Aorta (tissue), 5 donors: ENCODE results near the gene NPAS3. TPM values are rescaled to one million over a fixed set of nuclear protein-coding genes. Genes with fewer than 3 reads are reported as not detected.

ENCODE experiments used
- ATAC-seq: fragments of 200-7000 bp; cut with Tn5 transposase; one replicate; pipeline ENCODE4 v1.9.1; 2022; ENCODE audit warnings: moderate library complexity; ENCODE audit not compliant: low FRiP score
- DNase-seq, 2 donors: peaks; one replicate each; pipeline ENCODE4 v3.0.0-alpha.2; 2020
- H3K27ac ChIP-seq, 2 donors: one replicate each; pipeline ENCODE4 v1.5.1; 2013; ENCODE audit warnings: low read length in 2 of 2, mild to moderate bottlenecking in 2 of 2, moderate library complexity in 2 of 2, control low read depth in 1 of 2, inconsistent platforms in 1 of 2, low read depth in 1 of 2
- H3K27me3 ChIP-seq, 2 donors: one replicate each; pipeline ENCODE4 v1.6.1; 2013; ENCODE audit warnings: control low read depth in 1 of 2, low read length in 1 of 2, mild to moderate bottlenecking in 1 of 2, moderate library complexity in 1 of 2; ENCODE audit not compliant: insufficient read depth in 2 of 2, control insufficient read depth in 1 of 2
- H3K36me3 ChIP-seq, 2 donors: one replicate each; pipeline ENCODE4 v1.6.1; 2013; ENCODE audit warnings: control low read depth in 1 of 2, low read length in 1 of 2, mild to moderate bottlenecking in 1 of 2; ENCODE audit not compliant: insufficient read depth in 2 of 2, control insufficient read depth in 1 of 2
- H3K4me1 ChIP-seq, 2 donors: one replicate each; pipeline ENCODE4 v1.6.1; 2013; ENCODE audit warnings: low read length in 2 of 2, control low read depth in 1 of 2, mild to moderate bottlenecking in 1 of 2, moderate library complexity in 1 of 2; ENCODE audit not compliant: insufficient read depth in 2 of 2, control insufficient read depth in 1 of 2
- H3K4me3 ChIP-seq, 2 donors: one replicate each; pipeline ENCODE4 v1.5.1; 2013; ENCODE audit warnings: low read length in 2 of 2, control low read depth in 1 of 2, mild to moderate bottlenecking in 1 of 2
- H3K9me3 ChIP-seq: one replicate; pipeline ENCODE4 v1.6.1; 2013; ENCODE audit warnings: mild to moderate bottlenecking, low read length; ENCODE audit not compliant: control insufficient read depth
- WGBS, 2 donors: extraction: QIAGEN DNeasy Blood & Tissue Kit; methylation state at CpG; one replicate each; pipeline ENCODE4 v1.1.7; 2013; 5-methylcytosine and 5-hydroxymethylcytosine counted together
- intact Hi-C, 2 donors: fragments of 100-400 bp; cut with DNase I; formaldehyde crosslinking; loops; one replicate each; pipeline versions ENCODE4 v1.14.2 to v1.15.0; 2022
- polyA plus RNA-seq, 2 donors: library from polyadenylated mRNA; stranded (reverse); fragments of 200-250 nt; gene quantifications; one replicate each; pipeline ENCODE4 v1.2.3, GENCODE V29; 2013
- total RNA-seq, 2 donors: library from RNA; stranded (reverse); fragmentation: NEBNext Ultra II Directional; extraction: Animal tissue kit (Norgen Biotek cat#: 25700); gene quantifications; one replicate each; pipeline ENCODE4 v1.2.1, GENCODE V29; 2021
- donor health status: healthy with polysubstance abuse.
- donor health status: Bipolar disorder and iron deficiency.
- donor health status: DM: no; HTN: no; CAD: no.
- donor health status: DM: no; HTN: no; CAD: no.
- donor health status: DM: yes; HTN: yes; CAD: no.

The NPAS3 gene
- total and polyA plus RNA-seq, 4 donors, result 0.13 to 4.3 (median 0.50) TPM

- DNase-seq, result no peak
- WGBS, 2 donors, result 28 to 31% methylated on average over 7 of the region's 7 CpGs
- no peak for ATAC-seq
Observed at GRCh38 chr14:32986791-32987540, 48.3 kb downstream of the NPAS3 start.

DNA sequence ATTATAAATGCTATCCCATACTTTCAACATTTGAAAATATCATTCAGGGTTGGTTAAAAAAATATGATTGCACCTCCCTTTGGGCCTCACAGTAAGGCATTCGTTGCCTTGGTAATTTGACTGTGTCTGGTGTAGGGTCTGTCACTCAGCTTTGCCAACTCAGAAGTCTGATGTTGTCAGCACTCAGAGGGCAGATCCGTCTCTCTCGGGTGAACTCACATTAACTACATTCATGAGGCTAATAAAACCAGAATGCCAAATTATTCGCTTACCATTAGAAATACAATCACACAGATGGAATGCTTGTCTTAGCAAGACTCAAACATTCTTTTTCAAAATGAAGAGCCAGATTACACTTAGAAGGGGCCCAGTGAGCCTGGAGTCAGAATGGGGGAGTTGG lies 53.0 kb downstream of the NPAS3 start:
- intact Hi-C loops, result no loop called here
- ATAC-seq, result no peak
- no peak overlapping the region for H3K4me3 ChIP-seq
- no peaks in the 10 kb centered on the region for H3K36me3 ChIP-seq
- DNase-seq, result no peak
- no peak overlapping the region for H3K27ac ChIP-seq
- H3K4me1 ChIP-seq, result no peaks in the 10 kb centered on the region
- no peaks in the 10 kb centered on the region for H3K9me3 ChIP-seq
- no peaks in the 10 kb centered on the region for H3K27me3 ChIP-seq
- 62 to 75% methylated on average over 4 of the region's 4 CpGs for WGBS, 2 donors

More at GRCh38 chr14:32986791-32987540, 48.3 kb downstream of the NPAS3 start:
- intact Hi-C loops, result no loop called here
- Histone ChIP-seq H3K4me3 (no peak overlapping the region), H3K9me3 (no peaks in the 10 kb centered on the region), H3K27ac (no peak overlapping the region), H3K4me1 (no peaks in the 10 kb centered on the region), H3K36me3 (no peaks in the 10 kb centered on the region), H3K27me3 (no peaks in the 10 kb centered on the region)

GRCh38 chr14:32993921-32994320 lies 55.2 kb downstream of the NPAS3 start:
- DNase-seq, result no peak
- no peaks in the 10 kb centered on the region for H3K4me1 ChIP-seq
- intact Hi-C loops, result no loop called here
- no peaks in the 10 kb centered on the region for H3K27me3 ChIP-seq
- no peaks in the 10 kb centered on the region for H3K36me3 ChIP-seq
- no peaks in the 10 kb centered on the region for H3K9me3 ChIP-seq
- ATAC-seq, result no peak
- H3K27ac ChIP-seq, result no peak overlapping the region
- H3K4me3 ChIP-seq, result no peak overlapping the region

- Histone ChIP-seq H3K36me3 (no peaks in the 10 kb centered on the region), H3K4me1 (no peaks in the 10 kb centered on the region), H3K4me3 (no peak overlapping the region), H3K27ac (no peak overlapping the region), H3K9me3 (no peaks in the 10 kb centered on the region), H3K27me3 (no peaks in the 10 kb centered on the region)
- WGBS, 2 donors, result 83 to 89% methylated on average over 3 of the region's 3 CpGs
- DNase-seq (no peak), ATAC-seq (no peak)
- intact Hi-C loops, result loop anchor here in 1 of 2 donors (5.0 kb wide), 1 partner anchor 59 kb away; the partner anchor contains the start of gene NPAS3
Observed at GRCh38 chr14:32996343-32996742, 57.7 kb downstream of the NPAS3 start.

GRCh38 chr14:32998433-32998832 lies 59.8 kb downstream of the NPAS3 start:
- no peaks in the 10 kb centered on the region for H3K9me3 ChIP-seq
- no peaks in the 10 kb centered on the region for H3K4me1 ChIP-seq
- H3K27me3 ChIP-seq, result no peaks in the 10 kb centered on the region
- DNase-seq (no peak), ATAC-seq (no peak)
- intact Hi-C loops, result loop anchor here in 1 of 2 donors (5.0 kb wide), 1 partner anchor 61 kb away; the partner anchor contains the start of gene NPAS3
- H3K36me3 ChIP-seq, result no peaks in the 10 kb centered on the region
- H3K27ac ChIP-seq, result no peak overlapping the region
- H3K4me3 ChIP-seq, result no peak overlapping the region

DNA sequence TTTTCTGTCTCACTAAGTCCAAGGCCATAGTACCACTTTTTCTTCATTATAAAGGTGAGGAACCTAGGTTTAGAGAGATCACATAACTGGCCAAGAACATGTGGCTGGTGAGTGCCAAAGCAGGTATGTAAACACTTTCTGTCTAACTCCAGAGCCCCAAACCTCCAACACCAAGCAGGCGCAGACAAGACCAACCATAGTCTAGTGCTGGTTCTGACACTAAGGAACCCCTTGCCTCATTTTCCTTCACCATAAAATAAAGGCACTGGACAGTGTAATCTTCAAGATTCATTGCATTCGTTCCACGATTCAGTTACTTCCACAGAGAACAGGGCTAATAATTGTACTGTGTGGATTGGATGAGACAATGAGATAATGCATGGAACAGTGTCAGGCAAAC lies 71.0 kb downstream of the NPAS3 start:
- H3K27me3 ChIP-seq, result no peaks in the 10 kb centered on the region
- H3K4me1 ChIP-seq, result no peaks in the 10 kb centered on the region
- H3K36me3 ChIP-seq, result no peaks in the 10 kb centered on the region
- no peak for ATAC-seq
- no peak overlapping the region for H3K4me3 ChIP-seq
- H3K9me3 ChIP-seq, result no peaks in the 10 kb centered on the region
- no peak overlapping the region for H3K27ac ChIP-seq
- intact Hi-C loops, result no loop called here
- 72 to 80% methylated on average over 3 of the region's 3 CpGs for WGBS, 2 donors
- no peak for DNase-seq

- DNase-seq (no peak), ATAC-seq (no peak)
- 83 to 89% methylated on average over 3 of the region's 3 CpGs for WGBS, 2 donors
- H3K27ac ChIP-seq, result no peak overlapping the region
- no peaks in the 10 kb centered on the region for H3K27me3 ChIP-seq
- H3K4me1 ChIP-seq, result no peaks in the 10 kb centered on the region
- H3K9me3 ChIP-seq, result no peaks in the 10 kb centered on the region
- intact Hi-C loops, result no loop called here
- H3K36me3 ChIP-seq, result no peaks in the 10 kb centered on the region
- H3K4me3 ChIP-seq, result no peak overlapping the region
Observed at GRCh38 chr14:33010495-33010894, 71.8 kb downstream of the NPAS3 start.

GRCh38 chr14:33014710-33015109 lies 76.0 kb downstream of the NPAS3 start:
- Histone ChIP-seq H3K4me3 (no peak overlapping the region), H3K27me3 (no peaks in the 10 kb centered on the region), H3K4me1 (no peaks in the 10 kb centered on the region), H3K9me3 (no peaks in the 10 kb centered on the region), H3K36me3 (no peaks in the 10 kb centered on the region), H3K27ac (no peak overlapping the region)
- no peak for DNase-seq
- WGBS, 2 donors, result 92 to 95% methylated on average over 4 of the region's 4 CpGs
- intact Hi-C loops, result no loop called here
- no peak for ATAC-seq

DNA sequence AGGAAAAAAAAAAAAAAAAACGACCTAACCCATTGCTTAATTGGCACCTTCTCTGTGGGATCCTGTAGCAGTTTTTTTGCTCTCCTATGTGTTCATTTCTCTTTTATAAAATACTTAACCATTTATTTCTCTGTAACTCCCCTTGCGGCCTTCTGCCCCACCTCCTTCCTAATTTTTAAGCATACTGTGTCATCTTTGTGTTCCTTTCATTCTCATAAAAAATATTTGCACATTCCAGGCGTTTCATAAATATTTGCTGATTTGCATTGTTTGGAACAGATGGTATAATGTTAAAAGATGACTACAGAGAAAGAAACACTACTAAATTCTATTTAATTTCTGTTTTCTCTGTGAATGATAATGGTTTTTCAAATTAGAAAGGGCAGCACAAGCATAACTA lies 77.9 kb downstream of the NPAS3 start:
- Histone ChIP-seq H3K9me3 (no peaks in the 10 kb centered on the region), H3K27me3 (no peaks in the 10 kb centered on the region), H3K27ac (no peak overlapping the region), H3K4me3 (no peak overlapping the region), H3K36me3 (no peaks in the 10 kb centered on the region), H3K4me1 (no peaks in the 10 kb centered on the region)
- no peak for DNase-seq
- intact Hi-C loops, result no loop called here
- ATAC-seq, result no peak
- 53% methylated on average over 3 of the region's 3 CpGs for WGBS, 2 donors
